Measurements from ENCODE around the gene RCOR1.

RCOR1 gene

GRCh38 chr14:102678394-102678793 lies 85.9 kb downstream of the RCOR1 start:
- no peak for DNase-seq (ENCODE audit: low spot score)

GRCh38 chr14:102683399-102684297 lies 91.2 kb downstream of the RCOR1 start:
- DNase-seq (ENCODE audit: low spot score) = peak; percentile 31

- no peak for DNase-seq (ENCODE audit: low spot score)
Observed at GRCh38 chr14:102684298-102684663, 91.8 kb downstream of the RCOR1 start.

- DNase-seq (ENCODE audit: low spot score) = no peak
Observed at GRCh38 chr14:102686196-102686801, 93.8 kb downstream of the RCOR1 start.

GRCh38 chr14:102688290-102688689 lies 95.8 kb downstream of the RCOR1 start:
- no peak for DNase-seq (ENCODE audit: low spot score)

- no peak for DNase-seq (ENCODE audit: low spot score)
Observed at GRCh38 chr14:102690509-102691286, 98.2 kb downstream of the RCOR1 start.

GRCh38 chr14:102691763-102692162 lies 99.3 kb downstream of the RCOR1 start:
- no peak for DNase-seq (ENCODE audit: low spot score)

- no peak for DNase-seq (ENCODE audit: low spot score)
Observed at GRCh38 chr14:102692334-102692733, 99.9 kb downstream of the RCOR1 start.

- peak; percentile 60 for DNase-seq (ENCODE audit: low spot score)
Observed at GRCh38 chr14:102693006-102693755, 100.7 kb downstream of the RCOR1 start.

- peak; percentile 79 for DNase-seq (ENCODE audit: low spot score)
Observed at GRCh38 chr14:102694530-102695166, 102.2 kb downstream of the RCOR1 start.

- DNase-seq (ENCODE audit: low spot score) = no peak
Observed at GRCh38 chr14:102695167-102695555, 102.7 kb downstream of the RCOR1 start.

GRCh38 chr14:102696332-102696731 lies 103.9 kb downstream of the RCOR1 start:
- DNase-seq (ENCODE audit: low spot score) = no peak

- no peak for DNase-seq (ENCODE audit: low spot score)
Observed at GRCh38 chr14:102696856-102697495, 104.5 kb downstream of the RCOR1 start.

- no peak for DNase-seq (ENCODE audit: low spot score)
Observed at GRCh38 chr14:102697501-102697900, 105.1 kb downstream of the RCOR1 start.

- DNase-seq (ENCODE audit: low spot score) = no peak
Observed at GRCh38 chr14:102699416-102700110, 107.1 kb downstream of the RCOR1 start.

GRCh38 chr14:102708494-102708893 lies 116.0 kb downstream of the RCOR1 start:
- DNase-seq (ENCODE audit: low spot score) = no peak

- DNase-seq (ENCODE audit: low spot score) = no peak
Observed at GRCh38 chr14:102711207-102711606, 118.8 kb downstream of the RCOR1 start.

- DNase-seq (ENCODE audit: low spot score) = no peak
Observed at GRCh38 chr14:102711946-102712345, 119.5 kb downstream of the RCOR1 start.

GRCh38 chr14:102717276-102717675 lies 124.8 kb downstream of the RCOR1 start:
- no peak for DNase-seq (ENCODE audit: low spot score)

GRCh38 chr14:102722646-102723045 lies 130.2 kb downstream of the RCOR1 start:
- no peak for DNase-seq (ENCODE audit: low spot score)

Measured in iPS-NIHi11 (cell line).